Lower leg skin (tissue), 3 donors: ENCODE results near the gene CAPZA1.

Experiments used
- POLR2A ChIP-seq, 2 donors: fragments of 450-650 bp; IDR thresholded peaks; one replicate each; pipeline ENCODE4 v1.6.1; 2016 to 2017; ENCODE audit warnings: antibody characterized with exemption in 2 of 2, mild to moderate bottlenecking in 1 of 2, moderate library complexity in 1 of 2
- TF ChIP-seq, protein P1 (sequence below), 3 donors: fragments of 450-650 bp; IDR thresholded peaks; one replicate each; pipeline ENCODE4 v1.5.1; 2016; ENCODE audit warnings: antibody characterized with exemption in 3 of 3, mild to moderate bottlenecking in 3 of 3, moderate library complexity in 2 of 3

- TF ChIP-seq, protein P1, sequence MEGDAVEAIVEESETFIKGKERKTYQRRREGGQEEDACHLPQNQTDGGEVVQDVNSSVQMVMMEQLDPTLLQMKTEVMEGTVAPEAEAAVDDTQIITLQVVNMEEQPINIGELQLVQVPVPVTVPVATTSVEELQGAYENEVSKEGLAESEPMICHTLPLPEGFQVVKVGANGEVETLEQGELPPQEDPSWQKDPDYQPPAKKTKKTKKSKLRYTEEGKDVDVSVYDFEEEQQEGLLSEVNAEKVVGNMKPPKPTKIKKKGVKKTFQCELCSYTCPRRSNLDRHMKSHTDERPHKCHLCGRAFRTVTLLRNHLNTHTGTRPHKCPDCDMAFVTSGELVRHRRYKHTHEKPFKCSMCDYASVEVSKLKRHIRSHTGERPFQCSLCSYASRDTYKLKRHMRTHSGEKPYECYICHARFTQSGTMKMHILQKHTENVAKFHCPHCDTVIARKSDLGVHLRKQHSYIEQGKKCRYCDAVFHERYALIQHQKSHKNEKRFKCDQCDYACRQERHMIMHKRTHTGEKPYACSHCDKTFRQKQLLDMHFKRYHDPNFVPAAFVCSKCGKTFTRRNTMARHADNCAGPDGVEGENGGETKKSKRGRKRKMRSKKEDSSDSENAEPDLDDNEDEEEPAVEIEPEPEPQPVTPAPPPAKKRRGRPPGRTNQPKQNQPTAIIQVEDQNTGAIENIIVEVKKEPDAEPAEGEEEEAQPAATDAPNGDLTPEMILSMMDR (IDR thresholded peaks at IDR 0.05), result no peak
- TF ChIP-seq POLR2A (IDR thresholded peaks at IDR 0.05), result no peak
Observed at GRCh38 chr1:112575154-112575804, 44.4 kb upstream of the CAPZA1 start.
